ENCODE measurements around the gene RBMS1.
A peak's percentile ranks its signal among the peaks of the same experiment; 100 is the strongest.

Gene RBMS1, protein sequence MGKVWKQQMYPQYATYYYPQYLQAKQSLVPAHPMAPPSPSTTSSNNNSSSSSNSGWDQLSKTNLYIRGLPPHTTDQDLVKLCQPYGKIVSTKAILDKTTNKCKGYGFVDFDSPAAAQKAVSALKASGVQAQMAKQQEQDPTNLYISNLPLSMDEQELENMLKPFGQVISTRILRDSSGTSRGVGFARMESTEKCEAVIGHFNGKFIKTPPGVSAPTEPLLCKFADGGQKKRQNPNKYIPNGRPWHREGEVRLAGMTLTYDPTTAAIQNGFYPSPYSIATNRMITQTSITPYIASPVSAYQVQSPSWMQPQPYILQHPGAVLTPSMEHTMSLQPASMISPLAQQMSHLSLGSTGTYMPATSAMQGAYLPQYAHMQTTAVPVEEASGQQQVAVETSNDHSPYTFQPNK

DNA sequence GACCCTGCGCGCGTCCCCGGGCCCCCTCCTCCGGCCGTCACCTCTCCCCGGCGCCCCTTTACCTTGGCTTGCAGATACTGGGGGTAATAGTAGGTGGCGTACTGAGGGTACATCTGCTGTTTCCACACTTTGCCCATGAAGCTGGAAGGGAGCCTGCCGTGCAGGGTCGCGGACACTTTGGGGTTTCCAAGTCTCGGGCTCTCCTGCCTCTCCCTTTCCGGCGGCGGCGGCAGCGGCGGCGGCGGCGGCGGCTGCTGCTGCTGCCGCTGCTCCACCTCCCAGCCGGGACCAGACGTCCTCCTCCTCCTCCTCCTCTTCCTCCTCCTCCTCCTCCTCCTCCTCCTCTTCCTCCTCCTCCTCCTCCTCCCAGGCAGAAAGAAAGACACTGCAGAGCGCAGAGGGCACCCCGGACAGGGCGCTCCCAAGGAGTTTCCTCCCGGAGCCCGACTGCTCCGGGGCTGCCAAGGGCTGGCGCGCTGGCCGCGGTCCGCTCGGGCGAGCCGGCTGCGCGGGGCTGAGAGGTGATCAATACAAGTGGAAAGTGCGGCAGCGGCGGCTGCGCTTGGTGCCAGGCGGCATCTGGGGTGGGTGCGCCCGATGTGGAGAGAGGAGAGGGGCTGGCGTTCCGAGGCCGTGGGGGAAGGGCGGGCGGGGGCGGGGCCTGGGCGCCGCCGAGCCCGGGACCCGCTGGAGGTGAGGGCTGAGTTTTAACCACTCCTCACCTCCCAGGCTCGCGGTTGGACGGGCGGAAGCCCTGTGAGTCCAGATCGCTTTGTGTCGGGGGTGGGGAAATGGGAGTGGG lies at the start of gene RBMS1:
Gene RBMS1, minus strand, starts transcription at position 581 of the 802 bp plus-strand sequence. Its CDS starts 444 bp downstream, at position 137.
- no peak for TF ChIP-seq ZNF274 (IDR thresholded peaks at IDR 0.05; ENCODE audit: low read depth, low read length)
- H3K4me3 ChIP-seq (ENCODE audit: low read length): peak within 1 kb of the TSS; percentile 65

DNA sequence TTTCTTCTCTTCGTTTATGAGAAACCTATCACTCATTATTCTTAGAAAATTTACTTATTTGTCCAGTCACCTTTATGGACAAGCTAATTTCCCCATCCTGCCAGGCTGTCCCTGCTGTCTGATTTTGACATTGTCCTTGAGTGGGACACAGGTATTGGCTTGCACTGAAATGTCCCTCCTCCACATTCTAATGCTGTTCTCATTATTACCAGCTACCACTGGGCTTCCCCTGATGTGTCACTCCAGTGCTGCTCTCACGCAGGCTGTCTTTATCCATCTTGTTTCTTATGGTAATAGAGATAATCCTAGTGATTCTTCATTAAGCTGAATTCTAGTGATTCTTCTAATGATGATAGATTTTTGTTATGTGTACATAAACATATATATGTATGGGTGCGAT lies 48.1 kb upstream of the RBMS1 start:
- no peak for TF ChIP-seq ZNF274 (IDR thresholded peaks at IDR 0.05; ENCODE audit: low read depth, low read length)
- H3K4me3 ChIP-seq (ENCODE audit: low read length): no peak overlapping the region

DNA sequence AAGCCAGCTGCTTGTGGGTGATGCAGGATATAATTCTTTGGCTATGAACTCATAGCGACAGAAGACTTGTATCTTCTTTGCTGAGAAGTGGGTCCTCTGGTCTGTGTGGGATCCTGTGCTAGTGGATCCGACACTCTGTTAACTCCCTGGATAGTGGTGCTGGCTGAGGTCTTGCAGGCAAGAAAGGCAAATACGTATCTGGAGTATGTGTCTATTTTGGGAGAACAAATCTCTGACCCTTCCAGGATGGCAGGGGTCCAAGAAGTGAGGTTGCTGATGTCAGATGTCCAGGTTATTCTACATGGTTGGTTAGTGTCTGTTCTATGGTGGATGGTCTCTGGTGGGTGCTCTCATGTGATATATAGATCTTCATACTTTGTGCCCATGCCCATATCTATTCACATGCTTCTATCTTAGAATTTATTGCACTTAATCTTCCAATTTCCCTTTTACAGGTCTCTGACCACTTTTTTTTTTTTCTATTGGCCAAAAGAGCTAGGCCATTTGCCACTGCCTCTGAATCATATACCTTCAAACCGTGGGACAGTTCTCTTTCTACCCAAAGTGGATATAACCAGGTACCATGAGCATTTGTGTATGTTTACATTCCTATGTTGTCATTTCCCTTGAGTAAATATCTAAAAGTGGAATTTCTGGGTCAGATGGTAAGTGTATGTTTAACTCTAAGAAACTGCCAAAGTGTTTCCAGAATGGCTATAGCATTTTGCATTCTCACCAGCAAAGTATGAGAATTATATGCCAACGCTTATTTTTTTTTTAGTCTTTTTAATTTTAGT lies 45.1 kb upstream of the RBMS1 start:
- TF ChIP-seq ZNF274 (IDR thresholded peaks at IDR 0.05; ENCODE audit: low read depth, low read length): no peak
- no peak overlapping the region for H3K4me3 ChIP-seq (ENCODE audit: low read length)

DNA sequence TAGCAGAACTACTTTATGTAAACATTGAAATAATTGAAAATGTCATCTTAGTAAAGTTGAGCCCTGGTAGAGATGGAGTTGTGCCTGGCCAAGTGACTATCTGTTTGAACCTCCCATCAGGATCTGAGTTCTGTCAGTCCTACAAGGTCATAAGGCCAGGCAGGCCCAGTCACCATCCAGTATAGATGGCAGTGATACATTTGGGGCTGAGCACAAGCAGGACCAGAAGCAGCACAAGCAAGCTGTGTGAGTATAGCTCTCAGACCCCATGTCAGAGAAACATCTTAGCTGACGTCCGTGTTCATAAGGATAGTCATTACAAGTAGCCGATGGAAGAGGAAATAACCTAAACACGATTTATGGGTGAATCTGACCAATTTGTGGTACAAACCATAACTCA lies 44.5 kb upstream of the RBMS1 start:
- TF ChIP-seq ZNF274 (IDR thresholded peaks at IDR 0.05; ENCODE audit: low read depth, low read length): no peak
- no peak overlapping the region for H3K4me3 ChIP-seq (ENCODE audit: low read length)

DNA sequence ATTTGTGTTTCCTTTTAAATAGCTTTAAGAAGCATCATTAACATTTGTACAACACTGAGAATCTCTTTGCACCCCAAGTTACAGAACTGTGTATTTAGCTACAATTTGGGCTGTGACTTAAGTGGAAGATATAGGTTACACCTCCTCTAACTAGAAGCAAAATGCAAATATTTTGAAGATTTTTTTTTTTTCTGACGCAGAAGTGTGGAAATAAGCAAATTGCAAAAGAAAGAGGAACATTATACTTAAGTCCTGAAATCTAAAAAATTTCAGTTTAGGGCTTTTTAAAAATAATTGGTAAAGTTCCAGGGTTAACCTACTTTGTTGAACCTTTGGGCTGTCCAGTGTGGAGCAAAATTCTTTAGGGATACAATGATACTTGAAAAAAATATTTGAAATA lies 41.4 kb upstream of the RBMS1 start:
- no peak for TF ChIP-seq ZNF274 (IDR thresholded peaks at IDR 0.05; ENCODE audit: low read depth, low read length)
- H3K4me3 ChIP-seq (ENCODE audit: low read length): no peak overlapping the region

DNA sequence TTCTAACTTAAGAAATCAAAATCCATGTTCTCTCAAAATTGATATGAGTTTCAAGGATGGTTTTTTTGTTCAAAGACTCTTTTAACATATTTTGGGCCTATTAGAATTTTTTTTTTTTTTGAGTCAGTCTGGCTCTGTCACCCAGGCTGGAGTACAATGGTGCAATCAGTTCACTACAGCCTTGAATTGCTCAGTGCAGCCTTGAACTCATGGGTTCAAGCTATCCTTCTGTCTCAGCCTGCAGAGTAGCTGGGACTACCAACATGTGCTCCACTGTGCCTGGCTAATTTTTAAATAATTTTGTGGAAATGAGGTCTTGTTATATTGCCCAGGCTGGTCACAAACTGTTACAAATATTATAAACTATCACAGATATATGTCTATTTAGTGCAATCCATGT lies 40.6 kb upstream of the RBMS1 start:
- H3K4me3 ChIP-seq (ENCODE audit: low read length): no peak overlapping the region
- TF ChIP-seq ZNF274 (IDR thresholded peaks at IDR 0.05; ENCODE audit: low read depth, low read length): no peak

DNA sequence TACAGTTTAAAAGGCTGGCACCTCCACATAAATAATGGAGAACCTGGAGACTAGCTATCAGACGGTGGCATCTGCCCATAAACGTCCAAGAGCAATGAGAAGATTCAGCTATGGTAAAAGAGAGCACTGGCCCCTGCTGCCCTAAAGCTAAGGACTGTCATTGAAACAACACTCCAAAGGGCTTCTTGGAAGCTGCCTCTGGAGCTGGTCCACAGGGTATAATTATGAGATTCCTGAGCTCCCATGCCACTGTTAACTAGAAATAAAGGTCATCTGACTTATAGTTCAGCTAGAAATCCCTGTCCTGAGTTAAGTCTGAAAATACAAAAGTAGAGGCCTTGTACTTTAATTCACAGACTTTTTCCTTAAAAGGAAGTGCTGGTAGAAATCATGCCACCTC lies 39.9 kb upstream of the RBMS1 start:
- no peak overlapping the region for H3K4me3 ChIP-seq (ENCODE audit: low read length)
- no peak for TF ChIP-seq ZNF274 (IDR thresholded peaks at IDR 0.05; ENCODE audit: low read depth, low read length)

DNA sequence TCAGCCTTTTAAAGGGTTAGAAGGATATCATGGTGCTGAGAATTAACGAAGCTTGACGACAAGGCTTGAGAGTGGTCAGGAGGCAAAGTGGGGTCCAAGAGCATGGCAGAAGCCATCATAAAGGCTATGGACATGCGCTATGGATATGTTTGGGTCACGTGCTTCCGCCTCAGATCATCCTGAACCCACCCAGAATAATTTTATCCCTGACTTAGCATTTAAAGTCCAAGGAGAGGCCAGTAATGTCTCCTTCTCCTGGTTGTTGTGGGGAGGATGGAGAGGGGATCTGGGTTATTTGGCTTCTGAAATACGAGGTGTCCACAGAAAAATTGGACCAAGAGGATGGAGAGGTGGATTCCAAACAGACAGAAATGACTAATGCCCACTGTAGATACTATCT lies 38.8 kb upstream of the RBMS1 start:
- no peak for TF ChIP-seq ZNF274 (IDR thresholded peaks at IDR 0.05; ENCODE audit: low read depth, low read length)
- no peak overlapping the region for H3K4me3 ChIP-seq (ENCODE audit: low read length)

DNA sequence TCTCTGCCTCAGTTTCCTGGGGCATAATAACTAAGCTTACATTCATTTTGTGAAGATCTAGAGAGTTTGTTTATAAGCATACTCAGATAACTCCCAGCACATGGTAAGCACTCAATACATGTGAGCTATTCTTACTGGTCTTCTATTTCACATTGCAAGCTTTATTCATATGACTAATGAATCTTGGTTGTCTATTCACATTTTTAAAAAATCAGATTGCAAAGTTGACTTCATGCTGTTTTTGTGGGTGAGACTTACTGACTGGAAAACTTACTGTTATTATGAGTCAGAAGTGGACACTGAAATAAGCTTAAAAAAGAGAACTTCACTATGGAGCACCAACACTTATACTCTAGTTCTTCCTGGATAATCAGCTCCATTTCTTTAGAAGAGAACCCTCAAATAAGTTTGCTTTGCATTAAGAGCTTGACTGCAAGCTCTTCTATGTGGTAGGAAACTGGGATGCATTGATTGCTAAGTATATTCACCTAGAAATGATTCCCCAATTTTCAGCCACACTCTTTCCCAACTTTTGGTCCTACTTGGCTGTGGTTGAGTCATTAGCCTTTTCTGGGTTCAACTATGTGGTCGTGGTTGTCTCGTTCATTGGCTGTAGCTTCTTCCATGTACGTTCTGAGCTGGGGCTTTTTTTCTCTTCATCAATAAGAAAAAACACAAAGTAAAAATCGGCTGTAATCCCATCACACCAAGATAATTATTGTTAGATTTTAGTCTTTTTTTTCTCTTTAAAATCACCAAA lies 29.5 kb upstream of the RBMS1 start:
- H3K4me3 ChIP-seq (ENCODE audit: low read length): no peak overlapping the region
- TF ChIP-seq ZNF274 (IDR thresholded peaks at IDR 0.05; ENCODE audit: low read depth, low read length): no peak

DNA sequence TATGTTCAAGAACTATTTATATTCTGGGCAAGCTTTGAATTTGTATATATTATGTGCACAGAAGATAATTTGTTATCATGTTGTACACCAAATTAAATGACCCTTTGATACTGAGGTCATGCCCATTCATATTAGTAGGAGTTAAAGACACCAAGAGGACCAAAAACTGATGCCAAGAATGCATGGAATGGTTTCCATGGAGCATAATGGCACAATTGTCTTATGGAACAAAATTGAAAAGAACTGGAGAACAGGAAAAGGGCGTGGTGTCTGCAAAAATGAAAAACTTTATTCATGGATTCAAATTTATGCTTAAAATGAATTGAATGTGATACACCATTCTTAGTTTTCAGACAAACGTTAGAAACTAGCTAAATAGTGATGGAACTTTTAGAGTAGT lies 24.1 kb upstream of the RBMS1 start:
- no peak for TF ChIP-seq ZNF274 (IDR thresholded peaks at IDR 0.05; ENCODE audit: low read depth, low read length)
- no peak overlapping the region for H3K4me3 ChIP-seq (ENCODE audit: low read length)

DNA sequence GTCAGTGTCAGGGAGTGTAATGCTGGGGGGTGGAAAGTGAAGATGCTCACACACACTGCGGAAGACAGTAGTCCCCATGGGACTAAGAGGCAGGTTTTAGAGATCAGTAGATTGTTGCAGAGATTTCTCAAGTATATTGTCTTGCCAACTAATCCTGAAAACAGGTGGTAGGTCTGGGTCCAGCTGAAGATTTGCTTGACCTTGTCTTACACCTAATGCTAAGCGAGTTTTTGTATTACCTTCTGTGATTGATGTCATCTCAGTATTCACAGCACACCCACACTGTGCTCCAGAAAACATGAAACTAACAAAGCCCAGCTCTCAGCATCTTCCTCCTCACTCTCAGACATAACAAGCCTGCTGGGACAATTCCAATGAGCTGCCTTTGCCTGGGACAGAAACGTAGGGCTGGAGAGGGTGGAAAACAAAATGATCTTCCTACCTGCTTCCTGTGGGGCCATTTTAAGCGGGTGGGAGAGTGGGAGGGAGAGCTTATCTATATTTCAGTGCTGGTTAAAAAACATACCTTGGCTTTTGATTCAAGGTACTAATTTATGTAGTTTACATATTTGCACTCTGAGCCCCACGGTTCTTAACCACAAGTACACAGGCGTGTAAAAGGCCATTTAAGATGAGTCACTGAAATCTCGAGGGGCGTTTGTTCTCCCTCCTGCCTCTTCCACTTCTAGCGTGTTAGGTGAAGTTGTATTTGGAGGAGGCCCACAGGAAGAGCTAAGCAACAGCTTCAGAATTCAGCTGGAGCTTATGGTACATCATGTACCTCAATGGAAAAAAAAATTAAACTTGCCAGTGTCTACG lies 23.1 kb upstream of the RBMS1 start:
- H3K4me3 ChIP-seq (ENCODE audit: low read length): no peak overlapping the region
- TF ChIP-seq ZNF274 (IDR thresholded peaks at IDR 0.05; ENCODE audit: low read depth, low read length): no peak

DNA sequence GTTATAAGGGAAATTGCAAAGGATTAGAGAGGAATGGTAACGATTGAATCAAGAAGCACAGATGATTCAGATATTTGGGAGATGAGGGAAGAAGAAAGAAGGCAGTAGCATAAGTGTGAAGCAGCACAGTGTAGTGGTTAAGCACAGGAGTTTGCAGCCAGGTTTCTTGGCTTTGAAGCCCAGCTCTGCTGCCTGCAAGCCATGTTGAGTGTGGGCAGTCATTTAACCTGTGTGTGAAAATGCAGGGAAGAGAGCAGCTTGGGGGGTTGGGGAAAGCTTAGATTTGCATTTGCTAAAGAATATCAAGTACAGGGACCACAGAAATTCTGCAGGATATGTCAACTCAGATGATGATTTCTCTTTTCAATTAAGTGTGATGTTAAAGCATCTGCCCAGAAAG lies 21.5 kb upstream of the RBMS1 start:
- no peak for TF ChIP-seq ZNF274 (IDR thresholded peaks at IDR 0.05; ENCODE audit: low read depth, low read length)
- H3K4me3 ChIP-seq (ENCODE audit: low read length): no peak overlapping the region

DNA sequence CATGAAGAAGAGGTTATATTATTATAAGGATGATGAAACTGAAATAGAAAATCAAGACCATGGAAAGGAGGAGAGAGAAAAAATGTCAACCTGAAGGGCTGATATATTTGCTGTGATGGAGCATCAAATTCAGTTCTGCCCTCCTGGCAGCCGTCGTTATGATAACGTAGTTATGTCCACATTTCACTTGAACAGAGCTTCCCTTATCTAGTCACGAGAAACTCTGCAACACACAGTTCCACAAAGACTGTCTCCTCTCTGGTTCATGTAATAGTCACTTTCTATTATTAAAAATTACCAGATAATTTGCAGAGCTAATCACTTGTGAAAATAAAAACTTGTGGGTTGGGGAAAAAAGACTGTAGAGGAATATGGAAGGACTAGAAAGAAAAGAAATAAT lies 19.5 kb upstream of the RBMS1 start:
- H3K4me3 ChIP-seq (ENCODE audit: low read length): no peak overlapping the region
- TF ChIP-seq ZNF274 (IDR thresholded peaks at IDR 0.05; ENCODE audit: low read depth, low read length): no peak
